Naive thymus-derived CD8-positive, alpha-beta T cell (primary cell): ENCODE data around the gene PRPF40B. TPM values are rescaled to one million over a fixed set of nuclear protein-coding genes. Genes with fewer than 3 reads are reported as not detected.

ENCODE experiments used
- polyA plus RNA-seq, 3 donors: library from polyadenylated mRNA; unstranded; fragments of 300-500 nt; fragmentation: Illumina TruSeq; gene quantifications; one replicate each; pipeline ENCODE4 v1.2.3, GENCODE V29; 2021
- total RNA-seq, 8 experiments: library from RNA in 2 of 8; stranded (reverse) in 2 of 8; gene quantifications; one replicate each; pipeline ENCODE4 v1.2.3 and lab custom pipeline; 2021 to 2026

The PRPF40B gene
- total and polyA plus RNA-seq, 5 experiments from 2014 or later: 1.5 to 16.7 (median 4.0) TPM

Other genes starting within 250 kb of the PRPF40B start
- gene KCNH3, start 84.5 kb upstream of the PRPF40B start, total RNA-seq: 1 to 10 TPM; 7.1 to 8.5 TPM
- 1 to 10 TPM; 2.4 to 5.7 (median 3.4) TPM for gene KCNH3, start 84.5 kb upstream of the PRPF40B start, polyA plus RNA-seq
- gene MCRS1, start 55.4 kb upstream of the PRPF40B start, total RNA-seq: 10 to 100 TPM; 94.4 to 99.7 TPM
- 10 to 100 TPM; 52.2 to 58.0 (median 56.0) TPM for gene MCRS1, start 55.4 kb upstream of the PRPF40B start, polyA plus RNA-seq
- gene FAM186B, start 17.9 kb upstream of the PRPF40B start, total RNA-seq: under 1 TPM; 0.31 to 0.33 TPM
- under 1 TPM in 1 of 3 donors, not detected in 2; 0.14 TPM for gene FAM186B, start 17.9 kb upstream of the PRPF40B start, polyA plus RNA-seq
- 10 to 100 TPM; 34.4 to 36.5 TPM for gene FMNL3, start 83.8 kb downstream of the PRPF40B start, total RNA-seq
- 10 to 100 TPM in 1 of 3 donors, 1 to 10 TPM in 2; 7.6 to 12.1 (median 8.4) TPM for gene FMNL3, start 83.8 kb downstream of the PRPF40B start, polyA plus RNA-seq
- gene TMBIM6, start 118.0 kb downstream of the PRPF40B start, total RNA-seq: 100 to 1,000 TPM; 380 to 412 TPM
- 1,000 to 10,000 TPM in 1 of 3 donors, 100 to 1,000 TPM in 2; 817 to 1,126 (median 845) TPM for gene TMBIM6, start 118.0 kb downstream of the PRPF40B start, polyA plus RNA-seq
- gene NCKAP5L, start 204.9 kb downstream of the PRPF40B start, total RNA-seq: 10 to 100 TPM; 13.0 to 14.2 TPM
- 1 to 10 TPM; 1.9 to 5.1 (median 2.4) TPM for gene NCKAP5L, start 204.9 kb downstream of the PRPF40B start, polyA plus RNA-seq
- gene BCDIN3D, start 219.5 kb downstream of the PRPF40B start, total RNA-seq: 10 to 100 TPM; 15.7 to 15.9 TPM
- gene BCDIN3D, start 219.5 kb downstream of the PRPF40B start, polyA plus RNA-seq: 1 to 10 TPM; 5.9 to 7.1 (median 6.8) TPM